ENCODE measurements around the gene MVK. TPM values are rescaled to one million over a fixed set of nuclear protein-coding genes. Genes with fewer than 3 reads are reported as not detected.

Gene MVK
- total and polyA plus RNA-seq, 3 donors from 2014 or later = 49.8 to 63.6 (median 63.1) TPM

- TF ChIP-seq POLR2A (IDR thresholded peaks at IDR 0.05) = no peak
- no peak for TF ChIP-seq CTCF (IDR thresholded peaks at IDR 0.05)
- no peaks in the 10 kb centered on the region for H3K9me3 ChIP-seq
- WGBS, 2 donors = 91 to 92% methylated on average over 8 of the region's 8 CpGs
Measured at GRCh38 chr12:109527489-109528123, 46.0 kb upstream of the MVK start.

GRCh38 chr12:109529691-109530640 lies 43.6 kb upstream of the MVK start:
- Histone ChIP-seq H3K27ac (peak overlapping the region; percentile 57 to 62), H3K4me1 (peaks cover 14% of the 10 kb centered on the region), H3K9me3 (no peaks in the 10 kb centered on the region), H3K36me3 (ENCODE audit: low read depth, missing control alignments) (no peaks in the 10 kb centered on the region), H3K4me3 (no peak overlapping the region), H3K27me3 (no peaks in the 10 kb centered on the region)
- WGBS, 2 donors = 51 to 67% methylated on average over 19 of the region's 19 CpGs
- TF ChIP-seq CTCF (IDR thresholded peaks at IDR 0.05) = no peak
- no peak for TF ChIP-seq POLR2A (IDR thresholded peaks at IDR 0.05)
- intact Hi-C loops (cut with DNase I; ENCODE audit: low total_unique reads) = no loop called here
- no peak for DNase-seq

More at GRCh38 chr12:109527489-109528123, 46.0 kb upstream of the MVK start:
- intact Hi-C loops (cut with DNase I; ENCODE audit: low total_unique reads) = no loop called here
- Histone ChIP-seq H3K27me3 (no peaks in the 10 kb centered on the region), H3K36me3 (ENCODE audit: low read depth, missing control alignments) (no peaks in the 10 kb centered on the region), H3K4me1 (peaks cover 14% of the 10 kb centered on the region), H3K27ac (no peak overlapping the region), H3K4me3 (no peak overlapping the region)
- no peak for DNase-seq

- H3K27me3 ChIP-seq = no peaks in the 10 kb centered on the region
- H3K4me3 ChIP-seq = no peak overlapping the region
- no peaks in the 10 kb centered on the region for H3K9me3 ChIP-seq
- H3K4me1 ChIP-seq = peaks cover 14% of the 10 kb centered on the region
- 72 to 73% methylated on average over 2 of the region's 2 CpGs for WGBS, 2 donors
- DNase-seq = no peak
- H3K27ac ChIP-seq = no peak overlapping the region
- no peak for TF ChIP-seq POLR2A (IDR thresholded peaks at IDR 0.05)
- intact Hi-C loops (cut with DNase I; ENCODE audit: low total_unique reads) = no loop called here
- H3K36me3 ChIP-seq (ENCODE audit: low read depth, missing control alignments) = no peaks in the 10 kb centered on the region
Measured at GRCh38 chr12:109531411-109531810, 42.2 kb upstream of the MVK start.

- TF ChIP-seq CTCF (IDR thresholded peaks at IDR 0.05) = no peak
- TF ChIP-seq POLR2A (IDR thresholded peaks at IDR 0.05) = no peak
- H3K36me3 ChIP-seq (ENCODE audit: low read depth, missing control alignments) = no peaks in the 10 kb centered on the region
Measured at GRCh38 chr12:109532721-109533486, 40.7 kb upstream of the MVK start.

GRCh38 chr12:109533487-109533740 lies 40.2 kb upstream of the MVK start:
- Histone ChIP-seq H3K36me3 (ENCODE audit: low read depth, missing control alignments) (no peaks in the 10 kb centered on the region), H3K27ac (no peak overlapping the region), H3K4me3 (no peak overlapping the region), H3K4me1 (peaks cover 17% of the 10 kb centered on the region), H3K27me3 (no peaks in the 10 kb centered on the region), H3K9me3 (no peaks in the 10 kb centered on the region)
- intact Hi-C loops (cut with DNase I; ENCODE audit: low total_unique reads) = no loop called here
- DNase-seq = no peak
- TF ChIP-seq POLR2A (IDR thresholded peaks at IDR 0.05) (no peak), CTCF (IDR thresholded peaks at IDR 0.05) (no peak)
- WGBS, 2 donors = 93 to 94% methylated on average over 6 to 8 of the region's 8 CpGs

More at GRCh38 chr12:109532721-109533486, 40.7 kb upstream of the MVK start:
- intact Hi-C loops (cut with DNase I; ENCODE audit: low total_unique reads) = no loop called here
- H3K27ac ChIP-seq = no peak overlapping the region
- DNase-seq = no peak
- H3K27me3 ChIP-seq = no peaks in the 10 kb centered on the region
- H3K4me1 ChIP-seq = peaks cover 14% of the 10 kb centered on the region
- 89 to 94% methylated on average over 21 to 24 of the region's 24 CpGs for WGBS, 2 donors
- H3K9me3 ChIP-seq = no peaks in the 10 kb centered on the region
- H3K4me3 ChIP-seq = no peak overlapping the region
